Body of pancreas (tissue), 4 donors: ENCODE data around the gene TTLL9.

Source experiments
- CTCF ChIP-seq, 7 experiments: fragments of 450-650 bp in 4 of 7; fragments of 200-600 bp in 3 of 7; sonication (generic) in 3 of 7; IDR thresholded peaks; one replicate each; pipeline ENCODE4 v1.5.1; 2016 to 2019; ENCODE audit warnings: antibody characterized with exemption in 7 of 7
- POLR2A ChIP-seq, 3 donors: fragments of 450-650 bp; IDR thresholded peaks; one replicate each; pipeline ENCODE4 v1.6.1; 2016; ENCODE audit warnings: antibody characterized with exemption in 3 of 3, mild to moderate bottlenecking in 2 of 3

GRCh38 chr20:31907046-31907445, 36.6 kb downstream of the TTLL9 start:
- TF ChIP-seq POLR2A (IDR thresholded peaks at IDR 0.05) (no peak), CTCF (IDR thresholded peaks at IDR 0.05) (no peak)
